Left ventricle myocardium inferior (tissue), 1 donor: ENCODE data around the gene SLC38A8. TPM values are rescaled to one million over a fixed set of nuclear protein-coding genes. Genes with fewer than 3 reads are reported as not detected.

Source experiments
- DNase-seq: peaks from one replicate; pipeline ENCODE4 v3.0.0-alpha.2; 2020
- H3K27ac ChIP-seq: fragments of 200-600 bp; replicated peaks from 2 replicates; pipeline ENCODE4 v1.8.0; 2021
- H3K27me3 ChIP-seq: fragments of 200-600 bp; 2 replicates; pipeline ENCODE4 v1.8.0; 2021; ENCODE audit warnings: low read depth
- H3K36me3 ChIP-seq: fragments of 200-600 bp; 2 replicates; pipeline ENCODE4 v1.8.0; 2021
- H3K4me1 ChIP-seq: fragments of 200-600 bp; 2 replicates; pipeline ENCODE4 v1.8.0; 2021
- H3K4me3 ChIP-seq: fragments of 200-600 bp; 2 replicates; pipeline ENCODE4 v1.8.0; 2021; ENCODE audit warnings: mild to moderate bottlenecking, moderate library complexity
- H3K9me3 ChIP-seq: fragments of 200-600 bp; replicated peaks from 2 replicates; pipeline ENCODE4 v1.8.0; 2021
- intact Hi-C: fragments of 100-400 bp; cut with micrococcal nuclease; formaldehyde crosslinking; loops from one replicate; pipeline ENCODE4 v1.11.0; 2022
- total RNA-seq: library from RNA; stranded (reverse); fragmentation: NEBNext Ultra II Directional; extraction: Animal tissue kit (Norgen Biotek cat#: 25700); gene quantifications from one replicate; pipeline ENCODE4 v1.2.1, GENCODE V29; 2021
- TF ChIP-seq, protein P1 (sequence below): fragments of 200-600 bp; IDR thresholded peaks from 2 replicates; pipeline ENCODE4 v1.8.0; 2021; ENCODE audit warnings: antibody characterized with exemption, mild to moderate bottlenecking, borderline replicate concordance
- donor health status: DM: no; HTN: yes; CAD: no; lungs with severe emphysema.

Gene SLC38A8
- total RNA-seq, 1 donor from 2014 or later, result not detected

DNA sequence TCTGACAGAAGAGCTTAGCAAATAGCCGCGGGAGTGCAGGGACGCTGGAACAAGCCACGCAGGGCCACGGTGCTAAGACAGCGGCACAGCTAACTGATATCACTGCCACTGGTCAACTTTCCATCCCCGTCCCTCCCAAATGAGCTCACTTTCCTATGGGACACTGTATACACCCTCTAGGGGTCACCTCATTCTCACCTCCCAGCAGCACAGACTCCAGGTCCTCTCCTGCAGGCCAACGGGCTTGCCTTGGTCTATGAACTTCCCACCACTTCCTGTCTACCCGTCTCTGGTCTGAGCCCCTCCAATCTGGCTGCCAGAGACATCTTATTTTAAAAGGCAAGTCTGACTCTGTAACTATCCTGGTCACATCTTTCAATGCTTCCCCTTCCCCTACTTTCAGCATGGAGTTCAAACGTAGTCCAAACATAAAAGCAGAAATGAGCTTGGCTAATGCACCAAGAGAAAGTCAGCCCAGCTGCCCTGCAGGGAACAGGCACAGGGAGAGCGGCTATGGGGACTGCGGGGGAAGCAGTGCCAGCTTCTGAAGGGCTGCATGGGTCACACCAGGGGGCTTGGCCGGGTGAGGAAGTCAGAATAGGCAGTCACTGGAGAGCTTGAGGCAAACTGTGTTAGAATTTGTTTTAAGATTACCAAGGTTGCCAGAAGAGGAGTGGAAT is 26.3 kb upstream of the SLC38A8 start:
- TF ChIP-seq, protein P1, sequence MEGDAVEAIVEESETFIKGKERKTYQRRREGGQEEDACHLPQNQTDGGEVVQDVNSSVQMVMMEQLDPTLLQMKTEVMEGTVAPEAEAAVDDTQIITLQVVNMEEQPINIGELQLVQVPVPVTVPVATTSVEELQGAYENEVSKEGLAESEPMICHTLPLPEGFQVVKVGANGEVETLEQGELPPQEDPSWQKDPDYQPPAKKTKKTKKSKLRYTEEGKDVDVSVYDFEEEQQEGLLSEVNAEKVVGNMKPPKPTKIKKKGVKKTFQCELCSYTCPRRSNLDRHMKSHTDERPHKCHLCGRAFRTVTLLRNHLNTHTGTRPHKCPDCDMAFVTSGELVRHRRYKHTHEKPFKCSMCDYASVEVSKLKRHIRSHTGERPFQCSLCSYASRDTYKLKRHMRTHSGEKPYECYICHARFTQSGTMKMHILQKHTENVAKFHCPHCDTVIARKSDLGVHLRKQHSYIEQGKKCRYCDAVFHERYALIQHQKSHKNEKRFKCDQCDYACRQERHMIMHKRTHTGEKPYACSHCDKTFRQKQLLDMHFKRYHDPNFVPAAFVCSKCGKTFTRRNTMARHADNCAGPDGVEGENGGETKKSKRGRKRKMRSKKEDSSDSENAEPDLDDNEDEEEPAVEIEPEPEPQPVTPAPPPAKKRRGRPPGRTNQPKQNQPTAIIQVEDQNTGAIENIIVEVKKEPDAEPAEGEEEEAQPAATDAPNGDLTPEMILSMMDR, result no peak
- Histone ChIP-seq H3K4me1 (peaks cover 21% of the 10 kb centered on the region), H3K27ac (no peak overlapping the region), H3K36me3 (peaks cover 97% of the 10 kb centered on the region), H3K4me3 (no peak overlapping the region), H3K27me3 (no peaks in the 10 kb centered on the region), H3K9me3 (no peaks in the 10 kb centered on the region)
- no peak for DNase-seq
- intact Hi-C loops, result loop anchor here (10.0 kb wide), 1 partner anchor 104 kb away; the partner anchor contains the start of gene NECAB2

DNA sequence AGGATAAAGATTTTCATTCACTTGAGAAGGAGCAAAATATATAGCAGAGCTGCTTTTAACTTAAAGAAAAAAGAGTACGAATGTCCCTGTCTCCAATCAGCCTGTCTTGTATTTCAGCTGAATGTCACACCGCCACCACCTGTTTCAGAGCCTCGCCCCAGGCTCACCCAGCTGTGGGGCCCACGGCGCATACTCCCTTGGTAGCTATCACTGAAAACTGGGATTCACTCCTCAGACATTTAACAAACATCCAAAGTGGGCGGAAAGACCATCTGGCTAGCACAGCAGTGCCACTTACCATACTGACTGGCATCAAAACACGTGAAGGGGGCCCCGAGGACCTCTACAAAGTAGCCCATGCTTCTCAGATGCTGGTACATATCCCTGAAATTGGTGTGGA is 25.4 kb upstream of the SLC38A8 start:
- intact Hi-C loops, result loop anchor here (10.0 kb wide), 1 partner anchor 103 kb away; the partner anchor contains the start of gene NECAB2
- DNase-seq, result no peak
- Histone ChIP-seq H3K9me3 (no peaks in the 10 kb centered on the region), H3K4me1 (peaks cover 14% of the 10 kb centered on the region), H3K36me3 (peaks cover 92% of the 10 kb centered on the region), H3K27me3 (no peaks in the 10 kb centered on the region), H3K27ac (no peak overlapping the region), H3K4me3 (no peak overlapping the region)
- TF ChIP-seq, protein P1, result no peak

DNA sequence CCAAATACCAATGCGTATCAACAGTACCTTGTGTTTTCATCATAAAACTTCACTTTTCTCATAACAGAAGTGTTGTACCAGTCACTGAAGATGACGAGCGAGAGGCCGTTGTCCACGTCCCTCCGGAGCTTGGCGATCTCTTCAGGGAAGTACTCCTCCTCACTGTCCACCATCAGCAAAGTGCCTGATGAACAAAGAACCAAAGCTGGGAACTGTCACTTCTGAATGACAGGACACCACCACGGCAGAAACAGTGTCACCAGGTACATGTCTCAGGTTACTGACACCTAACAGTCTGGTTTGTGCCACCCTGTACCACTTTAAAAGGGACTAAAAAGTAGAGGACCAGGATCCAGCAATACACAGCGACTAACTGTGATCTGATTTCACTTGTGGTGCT is 25.0 kb upstream of the SLC38A8 start:
- no peak for DNase-seq
- Histone ChIP-seq H3K27ac (no peak overlapping the region), H3K36me3 (peaks cover 88% of the 10 kb centered on the region), H3K4me1 (peaks cover 14% of the 10 kb centered on the region), H3K27me3 (no peaks in the 10 kb centered on the region), H3K9me3 (no peaks in the 10 kb centered on the region), H3K4me3 (no peak overlapping the region)
- intact Hi-C loops, result loop anchor here (10.0 kb wide), 1 partner anchor 103 kb away; the partner anchor contains the start of gene NECAB2
- TF ChIP-seq, protein P1, result no peak

DNA sequence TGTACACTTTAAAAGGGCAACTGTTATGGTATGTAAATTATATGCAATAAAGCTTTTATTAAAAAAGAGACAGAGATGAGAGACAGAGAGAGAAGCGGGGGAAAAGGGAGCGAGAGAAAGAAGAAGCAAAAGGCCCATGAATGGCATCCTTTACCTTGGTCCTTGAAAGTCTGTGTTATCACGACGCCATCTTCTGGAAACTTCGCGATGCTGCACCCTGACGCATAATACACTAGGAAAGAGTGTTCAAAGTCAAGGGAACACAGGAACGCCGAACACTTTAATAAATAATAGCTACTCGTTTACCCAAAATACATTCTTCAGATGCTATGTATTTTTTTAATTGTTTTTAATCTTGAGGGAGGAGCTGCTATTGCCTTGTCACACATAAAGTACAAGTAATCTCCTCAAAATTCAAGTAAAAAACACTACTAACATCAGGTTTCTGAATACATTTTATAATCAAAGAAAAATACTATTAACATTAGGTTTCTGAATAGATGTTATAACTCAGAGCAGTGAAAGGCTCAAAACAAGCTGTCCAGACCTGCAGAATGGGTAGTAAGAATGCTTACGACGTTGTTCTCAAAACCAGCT is 23.0 kb upstream of the SLC38A8 start:
- Histone ChIP-seq H3K27me3 (no peaks in the 10 kb centered on the region), H3K4me3 (no peak overlapping the region), H3K9me3 (no peaks in the 10 kb centered on the region), H3K36me3 (peaks cover 84% of the 10 kb centered on the region), H3K4me1 (peaks cover 14% of the 10 kb centered on the region), H3K27ac (no peak overlapping the region)
- DNase-seq, result no peak
- TF ChIP-seq, protein P1, result peak; percentile 75
- intact Hi-C loops, result loop anchor here (10.0 kb wide), 1 partner anchor 101 kb away; the partner anchor contains the start of gene NECAB2

DNA sequence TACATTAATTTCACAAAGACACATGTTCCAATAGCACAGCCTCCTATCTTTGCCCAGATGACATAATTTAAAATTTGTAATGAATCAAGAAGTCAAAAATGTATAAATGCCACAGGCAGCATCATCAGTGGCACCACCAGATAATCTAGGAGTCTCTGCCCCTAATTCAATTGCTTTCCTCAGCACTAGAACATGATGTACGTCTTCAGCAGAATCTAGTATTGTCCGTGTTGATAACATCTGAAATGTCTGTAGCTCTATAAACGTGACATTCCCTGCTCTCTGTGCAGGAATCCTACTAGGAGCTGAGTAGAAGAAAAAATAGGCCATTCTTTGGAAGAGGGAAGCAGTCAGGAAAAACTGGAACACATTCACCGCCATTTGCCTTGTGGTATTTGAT is 21.4 kb upstream of the SLC38A8 start:
- intact Hi-C loops, result loop anchor here (5.0 to 10.0 kb wide), 2 partner anchors 99 to 242 kb away; partner anchors contain the start of gene NECAB2
- H3K27ac ChIP-seq, result no peak overlapping the region
- H3K9me3 ChIP-seq, result no peaks in the 10 kb centered on the region
- peaks cover 20% of the 10 kb centered on the region for H3K4me1 ChIP-seq
- no peaks in the 10 kb centered on the region for H3K27me3 ChIP-seq
- H3K36me3 ChIP-seq, result peaks cover 84% of the 10 kb centered on the region
- H3K4me3 ChIP-seq, result no peak overlapping the region
- TF ChIP-seq, protein P1, result no peak
- DNase-seq, result no peak
